Gastrocnemius medialis (tissue), 4 donors: ENCODE results near the gene LIN28A. TPM values are rescaled to one million over a fixed set of nuclear protein-coding genes. Genes with fewer than 3 reads are reported as not detected.
"Not testable (repeated sequence)": the region's sequence is repeated elsewhere in the genome, so short reads cannot be mapped to it uniquely, and the experiment has no call there.

Experiments
- ATAC-seq, 2 donors: fragments of 150-250 bp; one replicate each; pipeline ENCODE4 v1.9.1; 2016
- DNase-seq, 2 donors: peaks; one replicate each; pipeline ENCODE4 v3.0.0-alpha.2; 2019
- H3K27ac ChIP-seq, 4 donors: fragments of 200-600 bp; sonication (generic); 1 replicate in 1 of 4; 2 replicates in 3 of 4; pipeline ENCODE4 v1.5.1; 2016 to 2018; ENCODE audit warnings: mild to moderate bottlenecking in 2 of 4, moderate library complexity in 1 of 4
- H3K27me3 ChIP-seq, 3 donors: fragments of 200-600 bp; sonication (generic) in 2 of 3; 1 replicate in 1 of 3; 2 replicates in 2 of 3; pipeline versions ENCODE4 v1.5.1 to v1.6.0; 2016 to 2019; ENCODE audit warnings: mild to moderate bottlenecking in 1 of 3, moderate library complexity in 1 of 3
- H3K36me3 ChIP-seq, 2 donors: fragments of 200-600 bp; sonication (generic) in 1 of 2; one replicate each; pipeline ENCODE4 v1.5.1; 2017 to 2018
- H3K4me1 ChIP-seq, 2 donors: fragments of 200-600 bp; sonication (generic) in 1 of 2; one replicate each; pipeline ENCODE4 v1.5.1; 2016 to 2017; ENCODE audit warnings: mild to moderate bottlenecking in 2 of 2
- H3K4me3 ChIP-seq, 4 donors: fragments of 200-600 bp; sonication (generic) in 3 of 4; 1 replicate in 1 of 4; 2 replicates in 3 of 4; pipeline ENCODE4 v1.5.1; 2016 to 2019; ENCODE audit warnings: mild to moderate bottlenecking in 2 of 4
- H3K9me3 ChIP-seq, 3 donors: fragments of 200-600 bp; sonication (generic) in 2 of 3; 1 replicate in 1 of 3; 2 replicates in 2 of 3; pipeline ENCODE4 v1.5.1; 2016 to 2019
- CTCF ChIP-seq, 5 experiments: fragments of 450-650 bp in 3 of 5; fragments of 200-600 bp in 2 of 5; sonication (generic) in 2 of 5; IDR thresholded peaks in 4 of 5; conservative IDR thresholded peaks in 1 of 5; 1 replicate in 4 of 5; 2 replicates in 1 of 5; pipeline ENCODE4 v1.5.1; 2016 to 2019; ENCODE audit warnings: antibody characterized with exemption in 5 of 5, mild to moderate bottlenecking in 3 of 5, moderate library complexity in 3 of 5
- POLR2A ChIP-seq, 2 donors: fragments of 450-650 bp; IDR thresholded peaks; one replicate each; pipeline ENCODE4 v1.6.1; 2017; ENCODE audit warnings: antibody characterized with exemption in 2 of 2, mild to moderate bottlenecking in 2 of 2, moderate library complexity in 2 of 2
- in situ Hi-C, 4 donors: fragments of 200-750 bp; cut with MboI; loops; one replicate each; pipeline versions ENCODE4 v1.15.0 to v1.8.0; 2017; ENCODE audit warnings: low sequenced_read_pairs in 4 of 4
- intact Hi-C: fragments of 100-400 bp; cut with DNase I; formaldehyde crosslinking; loops from one replicate; pipeline ENCODE4 v1.15.1; 2023; ENCODE audit warnings: low total_unique reads
- total RNA-seq, 4 donors: library from RNA; depleted of rRNA; stranded (reverse); fragments of >200 nt; gene quantifications; one replicate each; pipeline versions ENCODE4 v1.1.0 to v1.2.3, GENCODE V29; 2016

Gene LIN28A
- total RNA-seq, 4 donors from 2014 or later = not detected

GRCh38 chr1:26370591-26371382 lies 39.8 kb upstream of the LIN28A start:
- intact Hi-C loops = no loop called here
- Histone ChIP-seq H3K4me1 (no peaks in the 10 kb centered on the region), H3K27ac (no peak overlapping the region)

GRCh38 chr1:26372039-26372438 lies 38.6 kb upstream of the LIN28A start:
- Histone ChIP-seq H3K9me3 (no peaks in the 10 kb centered on the region), H3K4me3 (no peak overlapping the region), H3K36me3 (no peaks in the 10 kb centered on the region), H3K4me1 (no peaks in the 10 kb centered on the region), H3K27me3 (peaks cover 0 to 2% (median 0%) of the 10 kb centered on the region in 3 donors), H3K27ac (no peak overlapping the region)
- ATAC-seq (no peak), DNase-seq (no peak)
- in situ Hi-C loops (no loop called here), intact Hi-C loops (no loop called here)
- TF ChIP-seq POLR2A (IDR thresholded peaks at IDR 0.05) = no peak
- no peak for TF ChIP-seq CTCF (IDR thresholded peaks at IDR 0.05 in 4 of 5, conservative IDR thresholded peaks at IDR 0.05 in 1 of 5)

More at GRCh38 chr1:26370591-26371382, 39.8 kb upstream of the LIN28A start:
- H3K4me3 ChIP-seq = no peak overlapping the region
- H3K36me3 ChIP-seq = no peaks in the 10 kb centered on the region
- H3K9me3 ChIP-seq = no peaks in the 10 kb centered on the region
- no peak for ATAC-seq
- DNase-seq = no peak
- in situ Hi-C loops = no loop called here
- TF ChIP-seq POLR2A (IDR thresholded peaks at IDR 0.05) (no peak), CTCF (IDR thresholded peaks at IDR 0.05 in 4 of 5, conservative IDR thresholded peaks at IDR 0.05 in 1 of 5) (no peak)
- no peaks in the 10 kb centered on the region for H3K27me3 ChIP-seq

GRCh38 chr1:26372611-26373010 lies 38.0 kb upstream of the LIN28A start, which contains the start of gene ZNF683:
Gene ZNF683, minus strand, starts transcription at chr1:26372750. Its CDS starts 4,179 bp downstream, at chr1:26368571.
- H3K27ac ChIP-seq, H3K36me3 ChIP-seq, ATAC-seq, H3K27me3 ChIP-seq, intact Hi-C loops, H3K4me3 ChIP-seq, in situ Hi-C loops, H3K9me3 ChIP-seq, DNase-seq, H3K4me1 ChIP-seq: not testable (repeated sequence)

GRCh38 chr1:26373281-26373680 lies 37.3 kb upstream of the LIN28A start:
- no peaks in the 10 kb centered on the region for H3K36me3 ChIP-seq
- intact Hi-C loops = no loop called here
- no peak overlapping the region for H3K4me3 ChIP-seq
- no peak overlapping the region for H3K27ac ChIP-seq
- H3K27me3 ChIP-seq = peaks cover 0 to 2% (median 0%) of the 10 kb centered on the region in 3 donors
- no peaks in the 10 kb centered on the region for H3K9me3 ChIP-seq
- no peak for DNase-seq
- ATAC-seq = no peak
- H3K4me1 ChIP-seq = no peaks in the 10 kb centered on the region
- TF ChIP-seq CTCF (IDR thresholded peaks at IDR 0.05 in 4 of 5, conservative IDR thresholded peaks at IDR 0.05 in 1 of 5) (no peak), POLR2A (IDR thresholded peaks at IDR 0.05) (no peak)
- in situ Hi-C loops = no loop called here

- in situ Hi-C loops (no loop called here), intact Hi-C loops (no loop called here)
- Histone ChIP-seq H3K27me3 (peaks cover 0 to 2% (median 0%) of the 10 kb centered on the region in 3 donors), H3K9me3 (no peaks in the 10 kb centered on the region), H3K27ac (no peak overlapping the region), H3K4me3 (no peak overlapping the region), H3K36me3 (no peaks in the 10 kb centered on the region), H3K4me1 (no peaks in the 10 kb centered on the region)
- no peak for DNase-seq
- TF ChIP-seq POLR2A (IDR thresholded peaks at IDR 0.05) (no peak), CTCF (IDR thresholded peaks at IDR 0.05 in 4 of 5, conservative IDR thresholded peaks at IDR 0.05 in 1 of 5) (no peak)
- no peak for ATAC-seq
Measured at GRCh38 chr1:26373789-26374188, 36.8 kb upstream of the LIN28A start.

- intact Hi-C loops, H3K36me3 ChIP-seq, in situ Hi-C loops, ATAC-seq, DNase-seq, H3K27ac ChIP-seq, H3K4me3 ChIP-seq, H3K27me3 ChIP-seq, H3K4me1 ChIP-seq, H3K9me3 ChIP-seq: not testable (repeated sequence)
Measured at GRCh38 chr1:26374361-26374760, 36.3 kb upstream of the LIN28A start.
